Measurements from ENCODE around the gene SNX15.
A peak's percentile ranks its signal among the peaks of the same experiment; 100 is the strongest.

SNX15 gene

GRCh38 chr11:65047581-65048422 lies 20.6 kb downstream of the SNX15 start:
- no peak for DNase-seq (ENCODE audit: low spot score)
- no peak for TF ChIP-seq CTCF (conservative IDR thresholded peaks at IDR 0.05; ENCODE audit: low read depth)
- ChIA-PET POLR2A (ENCODE audit: low non-redundant PET) (no interaction called here), CTCF (no interaction called here)
- peak overlapping the region; percentile 97 for H3K27ac ChIP-seq

- CTCF ChIA-PET: interaction anchor here (0.7 kb wide), 1 partner anchor 102 kb away, joined by 3 read pairs; no protein-coding TSS in a partner anchor
- no peak for TF ChIP-seq CTCF (conservative IDR thresholded peaks at IDR 0.05; ENCODE audit: low read depth)
- DNase-seq (ENCODE audit: low spot score): no peak
- POLR2A ChIA-PET (ENCODE audit: low non-redundant PET): no interaction called here
- H3K27ac ChIP-seq: no peak overlapping the region
Measured at GRCh38 chr11:65051398-65051858, 24.2 kb downstream of the SNX15 start.

- DNase-seq (ENCODE audit: low spot score): no peak
- POLR2A ChIA-PET (ENCODE audit: low non-redundant PET): no interaction called here
- CTCF ChIA-PET: no interaction called here
- no peak overlapping the region for H3K27ac ChIP-seq
- TF ChIP-seq CTCF (conservative IDR thresholded peaks at IDR 0.05; ENCODE audit: low read depth): no peak
Measured at GRCh38 chr11:65053827-65054508, 26.7 kb downstream of the SNX15 start.

GRCh38 chr11:65055538-65055937 lies 28.3 kb downstream of the SNX15 start:
- TF ChIP-seq CTCF (conservative IDR thresholded peaks at IDR 0.05; ENCODE audit: low read depth): no peak
- H3K27ac ChIP-seq: no peak overlapping the region
- CTCF ChIA-PET: no interaction called here
- POLR2A ChIA-PET (ENCODE audit: low non-redundant PET): no interaction called here
- DNase-seq (ENCODE audit: low spot score): no peak

GRCh38 chr11:65056999-65057398 lies 29.8 kb downstream of the SNX15 start:
- H3K27ac ChIP-seq: no peak overlapping the region
- ChIA-PET POLR2A (ENCODE audit: low non-redundant PET) (no interaction called here), CTCF (interaction anchor here (0.9 kb wide), 1 partner anchor 19 kb away, joined by 3 read pairs; no protein-coding TSS in a partner anchor)
- no peak for TF ChIP-seq CTCF (conservative IDR thresholded peaks at IDR 0.05; ENCODE audit: low read depth)
- DNase-seq (ENCODE audit: low spot score): no peak

GRCh38 chr11:65057526-65057925 lies 30.3 kb downstream of the SNX15 start:
- TF ChIP-seq CTCF (conservative IDR thresholded peaks at IDR 0.05; ENCODE audit: low read depth): no peak
- no peak for DNase-seq (ENCODE audit: low spot score)
- POLR2A ChIA-PET (ENCODE audit: low non-redundant PET): no interaction called here
- CTCF ChIA-PET: interaction anchor here (0.9 kb wide), 1 partner anchor 18 kb away, joined by 3 read pairs; no protein-coding TSS in a partner anchor
- no peak overlapping the region for H3K27ac ChIP-seq

Data from RWPE1 (cell line).